ENCODE results near the gene NFIX.

The NFIX gene

DNA sequence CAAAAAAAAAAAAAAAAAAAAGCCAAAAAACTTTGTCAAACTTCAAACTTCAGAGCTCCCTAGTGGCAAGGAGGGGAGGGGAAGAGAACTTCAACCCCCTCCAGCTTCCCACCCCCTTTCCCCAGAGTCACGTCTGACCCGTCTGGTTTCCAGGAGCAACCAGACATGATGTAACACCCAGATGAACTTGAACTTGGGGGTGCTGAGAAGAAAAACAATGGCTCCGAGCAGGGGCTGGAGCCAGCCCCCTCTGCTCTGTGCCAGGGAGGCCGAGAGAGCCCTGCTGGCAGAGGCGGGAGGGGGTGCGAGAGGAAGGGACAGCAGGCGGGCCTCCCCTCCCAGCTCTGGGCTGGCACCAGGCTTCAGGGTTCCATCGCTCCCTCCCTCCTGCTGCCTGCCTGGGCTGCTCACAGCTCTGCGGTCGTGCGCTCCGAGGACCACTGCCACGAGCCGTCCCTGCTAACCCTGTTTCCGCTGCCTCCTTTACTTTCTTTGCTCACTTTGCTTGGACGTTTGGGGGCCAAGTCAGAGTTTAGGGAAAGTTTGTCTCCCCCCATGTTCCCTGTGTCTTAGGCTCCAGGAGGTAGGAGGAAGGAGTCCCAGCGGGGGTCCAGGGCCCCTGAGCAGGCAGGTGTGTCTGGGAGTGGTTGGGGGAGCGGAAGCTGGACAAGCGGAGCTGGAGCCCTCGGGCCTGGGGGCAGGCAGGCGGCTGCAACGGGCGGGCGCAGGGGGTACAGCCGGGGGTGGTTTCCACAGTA lies 96.3 kb downstream of the NFIX start:
- peak; percentile 57 for DNase-seq (ENCODE audit: low read depth, low spot score)

DNA sequence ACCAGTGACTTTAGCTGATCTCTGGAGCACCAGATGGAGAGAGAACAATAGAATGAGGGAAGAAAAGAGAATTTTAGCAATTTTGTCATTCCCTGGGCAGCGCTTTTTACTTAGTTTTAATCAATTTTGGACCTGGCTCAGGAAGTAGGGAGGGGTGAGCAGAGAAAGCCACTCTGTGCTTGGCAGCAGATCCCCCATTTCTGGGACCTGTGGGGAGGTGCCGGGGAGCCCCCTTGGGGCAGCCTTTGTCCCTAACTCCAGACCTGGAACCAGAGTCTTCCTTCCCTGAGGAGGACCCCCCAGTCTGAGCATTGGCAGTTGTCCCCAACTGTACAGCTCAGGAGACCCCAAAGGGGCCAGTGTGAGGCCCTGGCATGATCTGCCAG lies 96.9 kb downstream of the NFIX start:
- DNase-seq (ENCODE audit: low read depth, low spot score): no peak

DNA sequence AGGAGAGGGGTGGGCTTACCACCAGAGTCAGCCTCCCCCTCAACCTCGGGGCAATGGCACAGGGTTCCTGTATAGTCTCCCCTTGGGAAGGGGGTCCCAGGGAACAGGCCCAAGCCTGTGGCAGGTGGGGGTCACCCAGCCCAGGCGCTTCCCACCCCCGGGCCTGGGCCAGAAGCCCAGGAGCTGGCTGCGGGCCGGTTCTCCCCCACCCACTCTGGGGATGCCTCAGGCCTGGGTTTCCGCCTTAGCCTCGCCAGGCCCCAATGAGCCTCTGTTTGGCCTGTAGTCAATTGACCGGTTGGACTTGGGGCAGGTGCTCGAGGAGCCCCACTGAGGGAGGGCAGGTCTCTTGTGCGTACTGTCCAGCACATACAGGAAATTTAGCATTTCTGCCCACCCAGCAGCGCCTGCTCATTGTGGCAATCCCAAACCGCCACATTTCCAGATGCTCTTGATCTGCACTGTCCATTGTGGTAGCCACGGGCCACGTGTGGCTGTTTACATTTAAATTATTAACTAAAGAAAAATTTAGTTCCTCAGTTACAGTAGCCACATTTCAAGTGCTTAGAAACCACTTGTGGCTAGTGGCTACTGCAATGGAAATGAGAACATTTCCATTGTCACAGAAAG lies 97.4 kb downstream of the NFIX start:
- no peak for DNase-seq (ENCODE audit: low read depth, low spot score)

DNA sequence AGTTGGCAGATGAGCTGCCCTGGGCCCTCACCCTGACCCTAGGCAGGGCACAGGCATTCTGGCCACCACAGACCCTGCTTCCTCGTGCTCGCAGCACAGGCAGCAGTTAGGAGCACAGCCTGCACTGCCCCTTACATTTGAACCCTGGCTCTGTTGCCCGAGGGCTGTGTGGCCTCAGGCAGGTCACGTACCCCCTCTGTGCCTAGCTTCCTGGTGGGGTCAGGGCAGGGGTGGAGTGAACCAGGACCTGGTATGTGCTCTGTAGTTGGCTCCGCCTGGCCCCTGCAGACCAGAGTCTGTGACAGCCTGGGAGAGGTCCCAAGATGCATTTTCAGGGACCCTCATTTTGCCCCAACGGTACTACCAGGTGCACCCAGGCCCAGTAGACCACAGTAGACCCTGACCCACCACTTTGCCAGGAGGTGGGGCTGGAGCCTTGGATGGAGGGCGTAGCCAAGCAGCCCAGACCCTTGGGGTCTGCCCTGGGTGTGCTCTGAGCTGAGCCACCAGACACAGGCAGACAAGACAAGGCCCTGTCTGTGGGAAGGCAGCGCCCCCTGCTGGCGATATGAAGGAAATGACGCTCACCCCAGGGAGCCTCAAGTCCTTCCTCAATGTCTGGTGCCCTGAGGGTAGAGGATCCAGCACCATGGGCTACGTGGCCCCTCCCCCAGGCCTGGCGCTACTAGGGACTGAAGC lies 98.3 kb downstream of the NFIX start:
- no peak for DNase-seq (ENCODE audit: low read depth, low spot score)

DNA sequence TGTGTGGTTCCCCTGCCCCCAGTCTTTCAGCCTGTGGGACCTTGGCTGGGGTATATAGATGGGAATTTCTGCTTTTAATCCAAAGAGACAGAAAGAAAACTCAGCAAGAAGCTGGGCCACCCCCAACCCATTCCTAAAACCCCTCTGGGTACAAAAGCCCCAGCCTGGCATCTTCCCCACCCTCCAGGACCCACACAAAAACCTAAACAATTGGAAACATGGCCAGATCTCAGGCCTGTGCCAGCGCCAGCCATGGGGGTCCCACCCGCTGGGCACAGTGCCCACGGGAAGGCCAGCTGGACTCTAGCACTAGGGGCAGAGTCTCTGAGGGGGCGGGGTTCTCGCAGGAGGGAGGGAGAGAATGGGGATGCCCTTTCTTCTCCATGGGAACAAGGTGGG lies 98.8 kb downstream of the NFIX start:
- DNase-seq (ENCODE audit: low read depth, low spot score): no peak

DNA sequence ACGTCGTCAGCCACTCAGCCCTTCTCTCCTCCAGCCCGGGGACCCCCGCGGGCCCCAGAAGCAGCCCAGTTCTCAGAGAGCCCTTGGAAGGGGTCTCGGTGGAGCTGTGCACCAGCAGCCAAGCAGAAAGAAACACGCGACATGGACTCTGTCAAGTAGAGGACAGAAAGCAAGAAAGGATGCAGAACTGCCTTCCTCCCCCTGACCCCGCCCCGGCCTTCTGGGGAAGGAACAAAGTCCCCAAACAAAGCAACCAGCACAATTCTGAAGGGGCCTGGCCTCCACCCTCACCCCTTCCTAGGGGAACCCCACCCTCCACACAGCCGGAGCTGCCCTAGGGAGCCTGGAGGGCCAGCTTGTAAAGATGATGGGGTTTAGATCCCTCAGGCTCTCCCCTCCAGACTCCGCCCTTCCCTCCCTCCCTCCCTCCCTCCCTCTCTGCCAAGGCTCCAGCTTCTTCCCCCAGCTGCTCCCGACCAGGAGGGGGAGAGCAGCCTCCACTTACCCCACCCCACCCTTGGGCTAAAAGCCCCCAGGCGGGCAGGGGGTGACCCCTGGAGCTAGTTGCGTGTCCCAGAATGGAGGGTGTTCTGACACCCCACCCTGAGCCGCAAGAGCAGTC lies 99.6 kb downstream of the NFIX start:
- no peak for DNase-seq (ENCODE audit: low read depth, low spot score)

DNA sequence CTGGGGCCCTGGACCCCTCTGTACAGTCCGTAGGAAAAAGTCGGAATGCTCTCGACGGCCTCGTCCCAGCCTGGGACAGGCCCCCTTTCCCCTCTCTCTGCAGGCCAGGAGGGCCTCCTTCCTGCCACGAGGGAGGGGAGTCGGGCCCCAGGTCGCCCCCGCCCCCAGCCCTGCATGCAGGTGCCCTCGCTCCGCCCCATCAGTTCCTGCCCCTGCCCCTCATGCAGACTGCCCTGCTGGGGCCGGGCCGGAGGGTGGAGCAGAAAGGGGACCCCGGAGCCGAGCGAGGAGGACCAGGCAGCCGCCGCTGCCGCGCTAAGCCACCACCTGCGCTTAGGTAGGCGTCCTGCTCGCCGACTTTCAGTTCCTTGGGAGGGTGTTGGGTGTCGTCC lies 100.1 kb downstream of the NFIX start:
- no peak for DNase-seq (ENCODE audit: low read depth, low spot score)

DNA sequence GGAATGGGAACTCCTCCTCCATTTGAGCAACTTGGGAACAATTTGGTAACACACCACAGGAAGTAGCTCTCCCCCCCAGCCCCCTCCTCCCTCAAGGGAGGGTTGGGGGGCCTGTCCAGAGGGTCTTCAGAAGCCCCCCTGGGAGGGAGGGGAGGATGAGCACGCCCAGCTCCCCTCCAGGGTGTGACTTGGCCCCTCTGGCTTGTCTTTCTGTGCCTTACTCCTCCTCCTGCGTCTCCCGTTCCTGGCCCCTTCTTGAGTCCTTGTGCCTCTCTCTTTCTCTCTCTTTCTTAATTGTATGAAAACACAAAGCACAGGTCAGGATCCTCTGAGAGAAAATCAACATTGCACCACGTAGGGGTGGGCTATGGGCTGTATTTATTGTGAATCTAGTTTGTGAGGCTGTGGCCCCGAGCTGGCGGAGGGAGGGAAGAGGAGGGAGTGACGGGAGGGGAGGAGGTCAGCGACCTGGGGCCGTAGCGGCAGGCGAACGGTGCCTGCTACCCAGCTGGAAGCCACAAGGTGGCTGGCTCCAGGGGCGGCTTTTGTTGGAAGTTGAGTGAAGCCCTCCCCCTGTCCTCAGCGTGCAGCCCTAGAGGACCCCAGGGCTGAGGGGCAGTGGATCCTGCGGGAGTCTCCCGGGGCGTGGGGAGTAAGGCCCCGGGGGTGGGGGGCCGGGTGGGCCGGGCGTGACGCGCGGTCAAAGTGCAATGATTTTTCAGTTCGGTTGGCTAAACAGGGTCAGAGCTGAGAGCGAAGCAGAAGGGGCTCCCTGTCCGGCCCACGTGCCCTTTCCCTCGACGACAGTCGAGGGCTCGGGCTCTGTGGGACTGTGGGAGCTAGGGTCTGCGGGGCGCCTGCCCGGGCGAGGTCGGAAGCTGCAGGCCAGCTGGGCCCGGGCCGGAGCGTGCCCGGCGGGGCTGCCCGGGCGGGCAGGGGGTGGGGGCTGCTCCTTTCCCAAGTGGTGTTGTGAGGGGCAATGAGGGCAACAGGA lies 101.0 kb downstream of the NFIX start:
- DNase-seq (ENCODE audit: low read depth, low spot score): no peak

DNA sequence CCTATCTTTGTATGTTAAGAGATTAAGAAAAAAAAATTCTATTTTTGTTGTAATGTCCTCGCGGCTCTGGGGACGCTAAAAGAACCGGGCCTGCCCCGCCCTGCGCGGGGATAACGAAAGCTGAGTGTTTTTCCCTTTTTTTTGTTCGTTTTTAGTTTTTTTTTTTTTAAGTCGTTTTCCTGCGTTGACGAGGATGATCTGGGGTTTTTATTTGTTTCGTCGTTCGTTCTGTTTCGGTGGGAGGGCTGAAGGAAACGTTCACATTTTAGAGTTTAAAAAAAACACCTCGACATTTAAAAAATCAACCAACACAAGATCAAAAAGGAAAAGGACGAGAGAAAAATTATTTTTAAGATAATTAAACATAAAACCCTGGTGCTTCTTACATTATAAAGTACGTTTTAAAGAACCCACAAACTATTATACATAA lies 101.8 kb downstream of the NFIX start:
- no peak for DNase-seq (ENCODE audit: low read depth, low spot score)

DNA sequence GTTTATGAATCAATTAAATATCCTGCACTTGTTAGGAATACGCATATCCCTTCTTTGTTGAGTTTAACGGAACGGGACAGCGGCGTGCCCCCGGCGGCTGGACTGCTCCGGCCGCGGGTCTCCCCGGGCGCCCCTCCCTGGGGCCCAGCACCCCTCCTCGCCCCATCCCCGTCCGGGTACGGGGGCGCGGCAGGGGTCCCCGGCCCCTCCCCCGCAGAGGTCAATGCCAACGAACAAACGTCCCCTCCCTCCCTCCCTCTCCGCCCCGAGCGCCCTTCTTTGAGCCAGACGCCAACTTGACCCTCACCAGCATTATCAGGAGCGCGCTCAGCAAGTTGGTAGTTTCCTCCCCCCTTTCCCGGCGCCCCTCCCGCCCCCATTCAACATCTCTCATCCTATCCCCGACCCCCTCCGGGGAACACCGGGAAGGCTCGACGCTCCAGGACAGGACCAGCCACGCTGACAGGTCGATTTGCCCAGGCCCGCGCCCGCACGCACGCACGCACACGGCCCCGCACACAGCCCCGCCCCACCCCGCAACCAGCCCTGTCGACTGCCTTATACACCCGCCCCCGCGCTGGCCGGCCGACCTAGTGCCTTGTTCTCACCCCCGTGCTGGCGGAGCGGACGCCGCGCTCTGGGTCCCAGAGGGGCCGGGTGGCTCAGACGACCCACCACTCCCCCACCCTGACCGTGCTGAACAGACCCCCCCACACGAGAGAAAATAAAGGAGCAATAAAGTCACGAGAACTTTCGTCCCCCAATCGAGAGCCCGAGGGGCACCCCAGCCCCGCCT lies 102.4 kb downstream of the NFIX start:
- no peak for DNase-seq (ENCODE audit: low read depth, low spot score)

DNA sequence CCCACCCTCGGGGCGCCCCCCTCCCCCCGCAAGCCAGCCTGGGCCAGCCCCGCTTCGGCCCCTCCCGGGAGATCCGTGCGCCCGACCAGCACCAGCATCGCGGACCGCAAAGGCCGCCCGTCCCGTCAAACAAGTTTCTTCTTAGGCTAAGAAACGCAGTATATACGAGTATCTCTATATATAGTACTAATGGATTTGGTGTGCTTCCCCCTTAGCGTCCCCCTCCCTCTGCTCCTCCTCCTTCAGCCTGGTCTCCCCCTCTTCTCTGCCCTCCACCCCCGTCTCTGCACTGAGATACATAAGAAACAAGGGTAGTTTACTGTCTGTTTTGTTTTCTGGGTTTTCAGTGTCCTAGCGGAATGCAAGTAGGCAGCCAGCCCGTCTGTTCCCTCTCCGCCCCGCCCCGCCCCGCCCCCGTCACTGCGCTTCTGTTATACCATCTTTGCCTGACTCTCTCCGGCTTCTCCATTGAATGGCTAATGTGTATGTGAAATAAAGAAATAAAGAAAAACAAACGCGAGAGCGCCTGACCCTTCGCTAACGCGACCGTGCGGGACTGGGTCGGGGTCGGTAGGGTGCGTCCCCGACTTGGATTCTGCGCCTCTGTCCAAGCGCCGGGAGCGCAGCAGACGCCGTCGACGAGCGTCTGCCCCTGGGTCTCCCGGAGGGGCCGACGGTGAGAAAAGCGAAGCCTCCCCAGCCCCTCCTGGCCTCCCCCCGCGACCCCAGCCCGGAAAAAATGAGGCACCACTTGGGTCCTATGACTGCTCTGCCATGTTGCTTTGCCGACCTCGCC lies 103.2 kb downstream of the NFIX start:
- DNase-seq (ENCODE audit: low read depth, low spot score): no peak

DNA sequence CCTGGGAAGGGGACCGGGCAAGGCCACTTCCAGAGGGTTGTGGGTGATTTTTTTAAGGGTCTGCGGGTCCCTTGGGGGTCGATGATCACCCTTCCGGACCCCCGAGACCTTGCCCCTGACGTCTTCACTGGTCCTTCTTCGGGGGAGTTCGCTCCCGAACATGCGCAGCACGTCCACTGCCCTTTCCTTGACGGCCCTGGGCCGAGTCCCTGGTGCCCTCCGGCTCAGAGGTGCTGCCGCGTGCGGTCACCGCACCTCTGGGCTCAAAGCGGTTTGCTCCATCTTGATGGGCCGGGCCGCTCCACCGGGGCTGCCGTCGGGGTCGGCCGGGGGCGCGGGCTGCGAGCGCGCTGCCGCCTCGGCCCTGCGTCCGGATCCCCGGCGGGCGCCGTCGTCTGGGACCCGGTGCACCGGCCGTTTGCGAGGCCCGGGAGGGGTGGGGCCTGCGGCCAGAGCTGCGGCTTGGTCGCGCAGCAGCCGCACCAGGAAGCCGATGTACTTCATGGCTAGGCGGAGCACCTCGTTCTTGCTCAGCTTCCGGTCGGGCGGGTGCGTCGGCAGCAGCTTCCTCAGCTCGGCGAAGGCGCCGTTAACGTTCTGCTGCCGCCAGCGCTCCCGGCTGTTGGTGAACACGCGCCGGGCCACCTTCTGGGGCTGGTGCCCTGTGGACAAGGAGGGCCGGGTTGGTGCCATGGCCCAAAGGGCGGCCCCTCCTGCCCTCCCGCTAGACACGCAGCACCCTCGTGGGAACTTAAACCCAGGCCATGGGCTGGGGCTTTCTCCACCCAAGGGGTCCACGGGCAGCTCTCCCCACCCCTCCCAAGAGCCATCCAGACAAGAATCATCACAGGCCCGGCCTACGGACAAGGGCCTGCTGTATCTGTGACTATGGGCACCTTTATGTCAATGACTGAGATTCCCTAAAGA lies 104.1 kb downstream of the NFIX start:
- DNase-seq (ENCODE audit: low read depth, low spot score): no peak

DNA sequence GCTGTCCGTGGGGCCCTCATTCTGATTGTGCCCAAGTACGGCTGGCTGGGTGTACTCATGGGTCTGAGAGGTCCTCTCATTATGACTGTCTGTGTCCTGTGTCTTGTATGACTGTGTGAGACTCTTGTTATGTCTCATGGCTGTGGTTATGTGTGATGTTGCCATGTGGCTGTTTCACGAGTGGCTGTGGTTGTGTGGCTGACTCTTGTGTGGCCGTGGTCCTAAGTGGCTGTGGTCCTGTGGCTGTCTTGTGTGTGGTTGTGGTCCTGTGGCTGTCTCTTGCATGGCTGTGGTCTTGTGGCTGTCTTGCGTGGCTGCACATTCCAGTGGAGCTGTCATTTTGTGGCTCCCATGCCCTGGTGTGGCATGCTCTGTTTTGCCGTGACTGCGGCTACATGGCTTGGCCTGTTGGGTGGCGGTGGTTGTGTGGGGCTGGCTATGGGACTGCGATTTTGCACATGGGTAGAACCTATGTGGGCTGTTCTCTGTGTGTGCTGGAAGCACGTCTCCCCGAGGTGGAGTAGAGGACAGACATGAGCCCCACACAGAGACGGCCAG lies 104.8 kb downstream of the NFIX start:
- no peak for DNase-seq (ENCODE audit: low read depth, low spot score)

DNA sequence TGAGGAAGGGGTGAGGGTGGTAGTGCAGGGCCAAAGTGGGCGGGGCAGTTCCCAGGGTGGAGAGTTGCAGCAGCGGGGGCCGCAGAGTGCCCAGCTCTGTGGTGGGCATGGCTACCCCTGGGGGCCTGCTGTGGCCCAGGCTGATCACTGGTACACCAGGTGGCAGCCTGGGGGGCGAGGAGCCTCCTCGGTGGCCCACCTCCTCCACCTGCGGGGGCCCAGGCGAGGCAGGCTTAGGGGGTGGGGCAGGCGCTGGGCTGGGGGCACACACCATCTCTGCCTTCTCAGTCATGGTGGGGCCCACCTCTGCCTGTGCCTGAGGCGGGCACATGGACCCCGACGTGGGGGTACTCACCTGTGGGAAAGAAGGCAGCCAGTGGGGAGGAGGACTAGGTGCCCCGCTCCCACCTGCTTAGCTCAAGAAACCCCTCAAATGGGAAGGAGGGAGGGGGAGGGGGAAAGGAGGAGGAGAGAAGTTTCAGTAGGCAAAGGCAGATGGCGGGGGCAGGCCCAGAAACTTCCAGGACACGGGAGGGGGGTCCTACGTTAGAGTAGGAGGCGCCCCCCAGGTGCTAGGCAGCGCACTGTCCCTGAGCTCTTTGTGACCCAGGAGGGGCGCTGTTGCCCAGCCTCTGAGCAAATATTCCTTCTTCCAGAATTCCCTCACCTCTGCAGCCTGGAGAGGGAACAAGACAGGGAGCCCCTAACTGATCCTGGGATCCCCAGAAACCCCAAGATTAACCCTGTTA lies 105.7 kb downstream of the NFIX start:
- no peak for DNase-seq (ENCODE audit: low read depth, low spot score)

DNA sequence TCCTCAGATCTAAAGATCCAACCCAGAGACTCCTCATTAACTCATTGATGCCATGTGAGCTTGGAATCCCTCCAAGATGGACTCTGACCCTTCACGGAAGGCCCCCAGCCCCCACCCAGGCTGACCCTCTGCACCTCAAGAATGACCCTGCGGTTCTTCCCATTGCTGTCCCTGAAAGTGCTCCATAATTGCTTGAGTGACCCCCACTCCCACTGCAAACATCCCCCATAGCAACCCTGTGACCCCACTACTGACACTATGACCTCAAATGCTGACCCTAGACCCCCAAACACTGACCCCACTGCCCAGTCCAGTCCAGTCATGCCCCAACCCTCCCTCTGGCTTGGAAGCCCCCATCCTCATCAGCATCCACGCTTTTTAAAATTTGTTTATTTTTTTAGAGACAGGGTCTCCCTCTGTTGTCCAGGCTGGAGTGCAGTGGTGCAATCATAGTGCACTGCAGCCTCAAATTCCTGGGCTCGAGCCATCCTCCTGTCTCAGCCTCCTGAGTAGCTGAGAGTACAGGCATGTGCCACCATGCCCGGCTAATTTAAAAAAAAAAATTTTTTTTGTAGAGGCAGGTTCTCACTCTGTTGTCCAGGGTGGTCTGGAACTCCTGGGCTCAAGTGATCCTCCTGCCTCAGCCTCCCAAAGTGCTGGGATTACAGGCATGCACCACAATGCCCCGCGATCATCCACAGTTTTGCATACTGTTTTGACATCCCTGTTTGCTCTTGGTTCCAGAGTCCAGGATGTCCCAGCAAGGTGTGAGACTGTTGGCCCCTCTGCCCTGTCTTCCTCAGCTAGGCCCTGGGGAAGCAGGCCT lies 106.5 kb downstream of the NFIX start:
- DNase-seq (ENCODE audit: low read depth, low spot score): no peak

DNA sequence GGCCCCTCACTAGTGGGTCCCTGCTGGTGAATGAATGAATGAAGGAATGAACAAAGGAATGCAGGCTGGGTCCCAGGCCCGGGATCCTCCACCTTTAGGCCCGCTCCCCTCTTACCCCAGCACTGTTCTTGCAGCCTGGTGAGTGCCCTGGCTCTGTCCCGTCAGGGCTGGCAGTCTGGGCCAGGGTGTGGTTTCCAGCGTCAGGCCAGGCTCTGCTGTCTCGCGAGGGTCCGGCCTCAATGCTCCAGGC lies 107.1 kb downstream of the NFIX start:
- DNase-seq (ENCODE audit: low read depth, low spot score): no peak

Measured in brain pericyte (primary cell).